ENCODE results near the gene DTNB.
"Not testable (repeated sequence)": the region's sequence is repeated elsewhere in the genome, so short reads cannot be mapped to it uniquely, and the experiment has no call there.

Gene DTNB

GRCh38 chr2:25418944-25419677 lies 254.3 kb downstream of the DTNB start:
- H3K27me3 ChIP-seq (ENCODE audit: control insufficient read depth, insufficient read depth, low read length, poor library complexity, severe bottlenecking): no peaks in the 10 kb centered on the region
- peaks cover 5% of the 10 kb centered on the region for H3K36me3 ChIP-seq (ENCODE audit: control insufficient read depth, insufficient read depth, low read length)
- no peaks in the 10 kb centered on the region for H3K9me3 ChIP-seq (ENCODE audit: control insufficient read depth, low read length)
- H3K27ac ChIP-seq (ENCODE audit: insufficient read depth, low read depth, low read length, poor library complexity, severe bottlenecking): no peak overlapping the region
- H3K4me3 ChIP-seq (ENCODE audit: insufficient read depth, low read depth, low read length): no peak overlapping the region
- H3K4me1 ChIP-seq (ENCODE audit: control insufficient read depth, insufficient read depth, low read length): no peaks in the 10 kb centered on the region
- 92 to 95% methylated on average over 13 of the region's 13 CpGs for WGBS, 2 experiments

- Histone ChIP-seq H3K9me3 (ENCODE audit: control insufficient read depth, low read length) (no peaks in the 10 kb centered on the region), H3K27me3 (ENCODE audit: control insufficient read depth, insufficient read depth, low read length, poor library complexity, severe bottlenecking) (no peaks in the 10 kb centered on the region), H3K36me3 (ENCODE audit: control insufficient read depth, insufficient read depth, low read length) (peaks cover 5% of the 10 kb centered on the region), H3K4me1 (ENCODE audit: control insufficient read depth, insufficient read depth, low read length) (no peaks in the 10 kb centered on the region), H3K27ac (ENCODE audit: insufficient read depth, low read depth, low read length, poor library complexity, severe bottlenecking) (no peak overlapping the region), H3K4me3 (ENCODE audit: insufficient read depth, low read depth, low read length) (no peak overlapping the region)
- 96 to 97% methylated on average over 5 to 6 of the region's 6 CpGs for WGBS, 2 experiments
These were observed 255.5 kb downstream of the DTNB start for GRCh38 chr2:25417715-25418369.

- Histone ChIP-seq H3K4me3 (ENCODE audit: insufficient read depth, low read depth, low read length) (no peak overlapping the region), H3K36me3 (ENCODE audit: control insufficient read depth, insufficient read depth, low read length) (peaks cover 5% of the 10 kb centered on the region), H3K9me3 (ENCODE audit: control insufficient read depth, low read length) (no peaks in the 10 kb centered on the region), H3K4me1 (ENCODE audit: control insufficient read depth, insufficient read depth, low read length) (no peaks in the 10 kb centered on the region), H3K27me3 (ENCODE audit: control insufficient read depth, insufficient read depth, low read length, poor library complexity, severe bottlenecking) (no peaks in the 10 kb centered on the region), H3K27ac (ENCODE audit: insufficient read depth, low read depth, low read length, poor library complexity, severe bottlenecking) (no peak overlapping the region)
- WGBS, 2 experiments: 95 to 97% methylated on average over 3 of the region's 3 CpGs
These were observed 256.7 kb downstream of the DTNB start for GRCh38 chr2:25416674-25417073.

GRCh38 chr2:25414781-25415180 lies 258.6 kb downstream of the DTNB start:
- Histone ChIP-seq H3K27me3 (ENCODE audit: control insufficient read depth, insufficient read depth, low read length, poor library complexity, severe bottlenecking) (no peaks in the 10 kb centered on the region), H3K9me3 (ENCODE audit: control insufficient read depth, low read length) (no peaks in the 10 kb centered on the region), H3K27ac (ENCODE audit: insufficient read depth, low read depth, low read length, poor library complexity, severe bottlenecking) (no peak overlapping the region), H3K36me3 (ENCODE audit: control insufficient read depth, insufficient read depth, low read length) (peaks cover 5% of the 10 kb centered on the region), H3K4me1 (ENCODE audit: control insufficient read depth, insufficient read depth, low read length) (no peaks in the 10 kb centered on the region), H3K4me3 (ENCODE audit: insufficient read depth, low read depth, low read length) (no peak overlapping the region)
- WGBS, 2 experiments: 92 to 98% methylated on average over 6 of the region's 6 CpGs

GRCh38 chr2:25413409-25413808 lies 260.0 kb downstream of the DTNB start:
- H3K27me3 ChIP-seq (ENCODE audit: control insufficient read depth, insufficient read depth, low read length, poor library complexity, severe bottlenecking); H3K4me3 ChIP-seq (ENCODE audit: insufficient read depth, low read depth, low read length); H3K36me3 ChIP-seq (ENCODE audit: control insufficient read depth, insufficient read depth, low read length); H3K4me1 ChIP-seq (ENCODE audit: control insufficient read depth, insufficient read depth, low read length); H3K9me3 ChIP-seq (ENCODE audit: control insufficient read depth, low read length); H3K27ac ChIP-seq (ENCODE audit: insufficient read depth, low read depth, low read length, poor library complexity, severe bottlenecking): not testable (repeated sequence)
- WGBS, 2 experiments: 92 to 96% methylated on average over 4 to 5 of the region's 7 CpGs

GRCh38 chr2:25411753-25412152 lies 261.6 kb downstream of the DTNB start:
- 81 to 83% methylated on average over 6 of the region's 6 CpGs for WGBS, 2 experiments
- H3K27me3 ChIP-seq (ENCODE audit: control insufficient read depth, insufficient read depth, low read length, poor library complexity, severe bottlenecking): no peaks in the 10 kb centered on the region
- H3K4me3 ChIP-seq (ENCODE audit: insufficient read depth, low read depth, low read length): no peak overlapping the region
- H3K27ac ChIP-seq (ENCODE audit: insufficient read depth, low read depth, low read length, poor library complexity, severe bottlenecking): no peak overlapping the region
- no peaks in the 10 kb centered on the region for H3K9me3 ChIP-seq (ENCODE audit: control insufficient read depth, low read length)
- no peaks in the 10 kb centered on the region for H3K4me1 ChIP-seq (ENCODE audit: control insufficient read depth, insufficient read depth, low read length)
- no peaks in the 10 kb centered on the region for H3K36me3 ChIP-seq (ENCODE audit: control insufficient read depth, insufficient read depth, low read length)

GRCh38 chr2:25411281-25411680 lies 262.1 kb downstream of the DTNB start:
- no peaks in the 10 kb centered on the region for H3K36me3 ChIP-seq (ENCODE audit: control insufficient read depth, insufficient read depth, low read length)
- H3K9me3 ChIP-seq (ENCODE audit: control insufficient read depth, low read length): no peaks in the 10 kb centered on the region
- no peak overlapping the region for H3K27ac ChIP-seq (ENCODE audit: insufficient read depth, low read depth, low read length, poor library complexity, severe bottlenecking)
- 97% methylated on average over 7 of the region's 8 CpGs for WGBS, 2 experiments
- no peaks in the 10 kb centered on the region for H3K4me1 ChIP-seq (ENCODE audit: control insufficient read depth, insufficient read depth, low read length)
- no peaks in the 10 kb centered on the region for H3K27me3 ChIP-seq (ENCODE audit: control insufficient read depth, insufficient read depth, low read length, poor library complexity, severe bottlenecking)
- H3K4me3 ChIP-seq (ENCODE audit: insufficient read depth, low read depth, low read length): no peak overlapping the region

GRCh38 chr2:25410370-25410769 lies 263.0 kb downstream of the DTNB start:
- Histone ChIP-seq H3K27ac (ENCODE audit: insufficient read depth, low read depth, low read length, poor library complexity, severe bottlenecking) (no peak overlapping the region), H3K9me3 (ENCODE audit: control insufficient read depth, low read length) (no peaks in the 10 kb centered on the region), H3K4me1 (ENCODE audit: control insufficient read depth, insufficient read depth, low read length) (no peaks in the 10 kb centered on the region), H3K4me3 (ENCODE audit: insufficient read depth, low read depth, low read length) (no peak overlapping the region), H3K36me3 (ENCODE audit: control insufficient read depth, insufficient read depth, low read length) (no peaks in the 10 kb centered on the region), H3K27me3 (ENCODE audit: control insufficient read depth, insufficient read depth, low read length, poor library complexity, severe bottlenecking) (no peaks in the 10 kb centered on the region)
- WGBS, 2 experiments: 93 to 96% methylated on average over 5 to 6 of the region's 6 CpGs

- WGBS, 2 experiments: 91% methylated on average over 3 of the region's 3 CpGs
- no peaks in the 10 kb centered on the region for H3K36me3 ChIP-seq (ENCODE audit: control insufficient read depth, insufficient read depth, low read length)
- H3K27me3 ChIP-seq (ENCODE audit: control insufficient read depth, insufficient read depth, low read length, poor library complexity, severe bottlenecking): no peaks in the 10 kb centered on the region
- H3K9me3 ChIP-seq (ENCODE audit: control insufficient read depth, low read length): no peaks in the 10 kb centered on the region
- H3K4me1 ChIP-seq (ENCODE audit: control insufficient read depth, insufficient read depth, low read length): no peaks in the 10 kb centered on the region
- H3K27ac ChIP-seq (ENCODE audit: insufficient read depth, low read depth, low read length, poor library complexity, severe bottlenecking): no peak overlapping the region
- H3K4me3 ChIP-seq (ENCODE audit: insufficient read depth, low read depth, low read length): no peak overlapping the region
These were observed 263.9 kb downstream of the DTNB start for GRCh38 chr2:25409468-25409867.

- H3K4me3 ChIP-seq (ENCODE audit: insufficient read depth, low read depth, low read length): no peak overlapping the region
- H3K27ac ChIP-seq (ENCODE audit: insufficient read depth, low read depth, low read length, poor library complexity, severe bottlenecking): no peak overlapping the region
- no peaks in the 10 kb centered on the region for H3K27me3 ChIP-seq (ENCODE audit: control insufficient read depth, insufficient read depth, low read length, poor library complexity, severe bottlenecking)
- H3K36me3 ChIP-seq (ENCODE audit: control insufficient read depth, insufficient read depth, low read length): no peaks in the 10 kb centered on the region
- WGBS, 2 experiments: 93 to 98% methylated on average over 1 of the region's 1 CpG
- no peaks in the 10 kb centered on the region for H3K4me1 ChIP-seq (ENCODE audit: control insufficient read depth, insufficient read depth, low read length)
- no peaks in the 10 kb centered on the region for H3K9me3 ChIP-seq (ENCODE audit: control insufficient read depth, low read length)
These were observed 264.3 kb downstream of the DTNB start for GRCh38 chr2:25409044-25409443.
